ENCODE data around the gene SLC12A7.

GRCh38 chr5:1143670-1143951 lies 31.7 kb upstream of the SLC12A7 start:
- TF ChIP-seq CTCF (conservative IDR thresholded peaks at IDR 0.05), result no peak
- TF ChIP-seq ZFX (IDR thresholded peaks at IDR 0.05), result no peak
